Choroid plexus epithelial cell (primary cell): Measurements from ENCODE around the gene CCR9.
A peak's percentile ranks its signal among the peaks of the same experiment; 100 is the strongest.

Experiments used
- DNase-seq: peaks from one replicate; pipeline ENCODE4 v3.0.0-alpha.2; 2010; ENCODE audit warnings: low read depth
- H3K4me3 ChIP-seq: 2 replicates; pipeline ENCODE4 v1.5.1; 2011; ENCODE audit warnings: low read depth, mild to moderate bottlenecking, control low read depth, low read length, moderate library complexity
- TF ChIP-seq, protein P1 (sequence below): conservative IDR thresholded peaks from 2 replicates; pipeline ENCODE4 v1.5.1; 2011; ENCODE audit warnings: low read depth, mild to moderate bottlenecking, control low read depth, inconsistent platforms, low read length, moderate library complexity

Gene CCR9

DNA sequence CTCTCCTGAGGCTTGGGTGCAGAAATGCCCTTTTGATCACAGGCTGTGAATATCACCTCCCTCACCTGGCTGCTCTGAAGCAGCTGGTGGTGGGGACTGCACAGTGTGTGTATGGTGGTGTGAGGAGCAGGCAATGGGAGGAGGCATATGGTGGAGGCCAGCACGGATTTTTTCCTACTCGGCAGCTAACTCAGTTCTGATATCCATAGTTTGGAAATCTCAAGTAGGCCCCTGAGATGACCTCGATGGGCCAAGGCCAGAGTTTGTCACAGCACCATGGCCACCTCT is 35.6 kb downstream of the CCR9 start:
- TF ChIP-seq, protein P1, sequence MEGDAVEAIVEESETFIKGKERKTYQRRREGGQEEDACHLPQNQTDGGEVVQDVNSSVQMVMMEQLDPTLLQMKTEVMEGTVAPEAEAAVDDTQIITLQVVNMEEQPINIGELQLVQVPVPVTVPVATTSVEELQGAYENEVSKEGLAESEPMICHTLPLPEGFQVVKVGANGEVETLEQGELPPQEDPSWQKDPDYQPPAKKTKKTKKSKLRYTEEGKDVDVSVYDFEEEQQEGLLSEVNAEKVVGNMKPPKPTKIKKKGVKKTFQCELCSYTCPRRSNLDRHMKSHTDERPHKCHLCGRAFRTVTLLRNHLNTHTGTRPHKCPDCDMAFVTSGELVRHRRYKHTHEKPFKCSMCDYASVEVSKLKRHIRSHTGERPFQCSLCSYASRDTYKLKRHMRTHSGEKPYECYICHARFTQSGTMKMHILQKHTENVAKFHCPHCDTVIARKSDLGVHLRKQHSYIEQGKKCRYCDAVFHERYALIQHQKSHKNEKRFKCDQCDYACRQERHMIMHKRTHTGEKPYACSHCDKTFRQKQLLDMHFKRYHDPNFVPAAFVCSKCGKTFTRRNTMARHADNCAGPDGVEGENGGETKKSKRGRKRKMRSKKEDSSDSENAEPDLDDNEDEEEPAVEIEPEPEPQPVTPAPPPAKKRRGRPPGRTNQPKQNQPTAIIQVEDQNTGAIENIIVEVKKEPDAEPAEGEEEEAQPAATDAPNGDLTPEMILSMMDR: no peak
- H3K4me3 ChIP-seq: no peak overlapping the region
- no peak for DNase-seq

DNA sequence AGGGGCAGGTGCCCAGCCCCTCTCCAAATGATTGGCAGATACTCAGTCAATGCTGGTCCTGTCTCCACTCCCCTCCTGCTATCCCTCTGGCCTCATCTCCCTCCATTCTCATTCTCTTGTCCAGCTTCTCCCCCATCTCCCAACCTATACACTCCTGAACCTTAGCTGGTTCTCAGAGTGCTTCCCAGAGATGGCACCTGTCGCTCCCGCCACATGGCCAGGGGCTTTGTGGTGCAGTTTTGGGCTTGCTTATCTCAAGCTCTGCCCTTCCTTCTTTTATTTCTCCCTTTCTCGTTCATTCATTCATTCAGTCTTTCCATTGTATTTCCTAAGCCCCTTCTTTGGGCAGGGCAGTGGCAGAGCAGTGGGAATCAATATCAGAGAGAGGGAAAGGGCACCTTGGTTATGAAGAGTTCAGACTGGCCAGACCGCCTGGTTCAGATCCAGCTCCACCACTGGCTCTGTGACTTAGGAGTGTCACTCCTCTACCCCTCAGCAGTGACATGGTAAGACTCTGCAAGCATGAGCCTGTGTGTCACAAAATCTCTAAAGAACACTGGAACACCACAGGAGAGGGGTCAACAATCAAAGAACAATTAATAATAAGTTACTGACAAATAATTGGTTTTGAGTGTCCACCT is 36.7 kb downstream of the CCR9 start:
- no peak overlapping the region for H3K4me3 ChIP-seq
- no peak for DNase-seq
- TF ChIP-seq, protein P1: no peak

DNA sequence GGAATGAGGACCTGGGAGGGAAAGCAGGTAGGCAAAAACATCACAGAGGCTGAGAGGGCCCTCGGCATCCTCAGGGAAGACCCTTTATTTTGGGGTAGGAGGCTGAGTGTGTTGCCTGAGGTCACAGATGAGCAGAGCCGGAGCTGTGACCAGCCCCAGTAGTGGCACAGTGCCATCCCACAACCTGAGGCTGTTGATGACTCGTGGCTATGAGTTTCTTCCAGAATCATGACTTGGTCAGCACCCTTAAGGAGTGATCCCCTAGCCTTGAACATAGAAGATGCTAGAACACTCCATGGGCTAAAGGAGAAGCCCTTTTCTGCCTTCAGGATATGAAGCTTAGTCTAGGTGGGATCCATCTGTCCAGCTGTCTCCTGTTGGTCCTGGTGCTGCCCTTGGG is 37.4 kb downstream of the CCR9 start:
- TF ChIP-seq, protein P1: no peak
- peak; percentile 23 for DNase-seq
- H3K4me3 ChIP-seq: no peak overlapping the region

DNA sequence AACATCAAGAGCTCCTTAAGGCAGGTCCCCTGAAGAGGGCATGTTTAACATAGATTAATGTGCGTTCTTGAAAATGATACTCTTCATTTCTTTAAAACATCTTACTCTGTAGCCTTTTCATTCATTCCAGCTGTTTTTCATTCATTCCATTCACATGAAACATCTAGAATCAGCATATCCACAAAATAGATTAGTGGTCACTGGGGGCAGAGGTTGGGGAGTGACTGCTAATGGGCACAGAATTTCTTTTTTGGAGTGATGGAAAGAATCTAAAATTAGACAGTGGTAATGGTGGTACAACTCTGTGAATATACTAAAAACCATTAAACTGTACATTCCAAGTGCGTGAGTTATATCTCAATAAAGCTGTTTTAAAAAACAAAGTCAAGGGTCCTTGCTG is 41.5 kb downstream of the CCR9 start:
- no peak for DNase-seq
- TF ChIP-seq, protein P1: no peak
- H3K4me3 ChIP-seq: no peak overlapping the region

DNA sequence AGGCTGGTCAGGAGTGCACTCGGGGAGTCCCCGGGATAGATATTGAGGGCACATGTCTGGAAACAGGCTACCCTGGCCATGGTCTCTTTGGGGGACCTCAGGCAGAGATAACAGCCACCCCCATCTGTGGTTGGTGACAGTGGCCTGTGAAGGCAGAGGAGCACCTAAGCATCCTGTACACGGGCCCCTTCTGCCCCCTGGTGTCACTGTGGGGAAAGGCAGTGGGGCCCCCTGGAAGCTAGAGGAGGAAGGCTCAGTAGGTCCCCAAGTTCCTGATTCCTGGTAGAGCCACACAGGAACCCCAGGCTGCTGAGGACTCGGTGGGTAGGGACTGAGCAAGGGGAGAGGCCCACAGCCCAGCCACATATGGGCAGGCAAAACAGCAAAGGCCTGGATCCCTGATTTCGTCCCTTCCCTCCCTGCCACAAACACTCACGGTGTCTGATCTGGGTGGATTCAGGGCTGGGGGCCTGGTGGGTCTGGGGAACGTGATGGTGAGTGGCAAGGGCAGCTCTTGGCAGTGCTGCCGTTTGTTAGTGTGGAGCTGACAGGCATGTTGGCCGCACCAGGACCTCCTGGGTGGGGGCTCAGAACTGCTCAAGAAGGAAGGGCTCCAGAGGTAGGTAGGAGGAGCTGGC is 42.8 kb downstream of the CCR9 start:
- peak; percentile 50 for DNase-seq
- TF ChIP-seq, protein P1: peak; percentile 94
- H3K4me3 ChIP-seq: no peak overlapping the region

DNA sequence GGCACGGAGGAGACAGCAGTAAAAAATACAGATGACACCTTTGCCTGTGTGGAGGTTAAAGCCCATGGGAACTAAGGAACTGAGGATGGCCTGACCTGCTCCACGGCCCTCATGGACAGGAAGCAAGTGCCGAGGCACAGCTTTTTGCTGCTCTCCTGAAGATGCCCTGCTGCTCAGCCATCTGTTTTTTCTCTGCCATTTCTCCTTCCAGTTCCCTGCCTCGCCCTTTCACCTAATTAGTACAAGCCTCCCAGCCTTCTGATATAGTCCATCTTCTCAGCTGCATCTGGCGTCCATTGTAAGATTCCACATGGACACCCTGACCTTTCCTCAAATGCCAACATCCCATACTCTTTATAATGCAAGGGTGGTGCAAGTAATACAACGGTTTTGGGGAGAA is 45.2 kb downstream of the CCR9 start:
- TF ChIP-seq, protein P1: no peak
- no peak for DNase-seq
- H3K4me3 ChIP-seq: no peak overlapping the region

DNA sequence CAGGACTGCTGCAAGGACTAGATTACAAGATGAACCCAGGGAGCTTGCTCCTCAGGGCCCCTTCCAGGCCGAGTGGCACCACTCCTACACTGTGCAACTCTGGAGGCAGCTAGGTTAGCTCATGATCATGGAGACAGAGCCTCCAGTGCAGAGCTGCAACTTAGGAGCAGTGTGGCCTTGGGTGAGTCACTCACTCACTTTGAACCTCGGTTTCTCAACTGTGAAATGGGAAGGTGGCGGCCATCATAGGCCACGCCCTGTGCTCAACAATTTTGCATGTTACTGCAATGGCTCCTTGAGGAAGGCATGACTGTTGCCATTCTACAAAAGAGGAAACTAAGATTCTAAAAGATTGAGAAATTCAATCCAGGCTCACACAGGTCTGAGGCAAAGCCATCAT is 45.8 kb downstream of the CCR9 start:
- no peak for DNase-seq
- TF ChIP-seq, protein P1: no peak
- no peak overlapping the region for H3K4me3 ChIP-seq
